HepG2 (cell line): Measurements from ENCODE around the gene ICE2. TPM values are rescaled to one million over a fixed set of nuclear protein-coding genes. Genes with fewer than 3 reads are reported as not detected.
A peak's percentile ranks its signal among the peaks of the same experiment; 100 is the strongest.

ENCODE experiments used
- CBX5 ChIP-seq: sonication (generic); formaldehyde crosslinking; IDR thresholded peaks from 2 replicates; pipeline ENCODE4 v1.4.0; 2020; ENCODE audit warnings: missing genetic modification reagents, borderline replicate concordance
- FOXO1 ChIP-seq: sonication (generic); formaldehyde crosslinking; IDR thresholded peaks from 2 replicates; pipeline ENCODE4 v1.4.0; 2020; ENCODE audit warnings: missing genetic modification reagents
- HMG20B ChIP-seq: conservative IDR thresholded peaks from 2 replicates; pipeline ENCODE4 v1.6.1; 2016; ENCODE audit warnings: missing genetic modification reagents, missing compliant biosample characterization
- KLF15 ChIP-seq: sonication (generic); formaldehyde crosslinking; IDR thresholded peaks from 2 replicates; pipeline ENCODE4 v1.8.1; 2023; ENCODE audit warnings: borderline replicate concordance, mild to moderate bottlenecking, inconsistent platforms, missing genetic modification reagents, mixed read lengths
- MAFG ChIP-seq: sonication (generic); formaldehyde crosslinking; IDR thresholded peaks from 2 replicates; pipeline ENCODE4 v1.5.1; 2020; ENCODE audit warnings: mild to moderate bottlenecking, missing genetic modification reagents
- MATR3 ChIP-seq: sonication (generic); formaldehyde crosslinking; IDR thresholded peaks from 2 replicates; pipeline ENCODE4 v1.4.0; 2020; ENCODE audit warnings: missing genetic modification reagents
- MEIS2 ChIP-seq: sonication (generic); formaldehyde crosslinking; IDR thresholded peaks from 2 replicates; pipeline ENCODE4 v1.9.0; 2021; ENCODE audit warnings: mild to moderate bottlenecking, missing genetic modification reagents
- NFIB ChIP-seq: sonication (generic); formaldehyde crosslinking; IDR thresholded peaks from 2 replicates; pipeline ENCODE4 v1.9.0; 2021; ENCODE audit warnings: missing genetic modification reagents, mild to moderate bottlenecking, borderline replicate concordance
- ZFP37 ChIP-seq: sonication (generic); formaldehyde crosslinking; IDR thresholded peaks from 2 replicates; pipeline ENCODE4 v1.4.0; 2020; ENCODE audit warnings: missing genetic modification reagents, borderline replicate concordance
- ZNF33A ChIP-seq: sonication (generic); formaldehyde crosslinking; IDR thresholded peaks from 2 replicates; pipeline ENCODE4 v1.5.1; 2020; ENCODE audit warnings: missing genetic modification reagents, mild to moderate bottlenecking, moderate library complexity, borderline replicate concordance
- ZNF350 ChIP-seq: sonication (generic); formaldehyde crosslinking; IDR thresholded peaks from 2 replicates; pipeline ENCODE4 v1.4.0; 2020; ENCODE audit warnings: mild to moderate bottlenecking, low read depth, missing genetic modification reagents, borderline replicate concordance
- ZNF451 ChIP-seq: sonication (generic); formaldehyde crosslinking; IDR thresholded peaks from 2 replicates; pipeline ENCODE4 v1.5.0; 2020; ENCODE audit warnings: mild to moderate bottlenecking, missing genetic modification reagents
- ZNF788 ChIP-seq: sonication (generic); formaldehyde crosslinking; IDR thresholded peaks from 2 replicates; pipeline ENCODE4 v1.5.0; 2020; ENCODE audit warnings: mild to moderate bottlenecking, missing genetic modification reagents, borderline replicate concordance
- polyA plus RNA-seq, 8 experiments: library from polyadenylated mRNA; depleted of rRNA in 3 of 8; stranded (reverse) in 7 of 8; unstranded in 1 of 8; fragments of >200 nt; fragmentation: Illumina TruSeq in 4 of 8; extraction: Trizol in 4 of 8; gene quantifications; 2 replicates each; pipeline versions ENCODE4 v1.2.1 to v1.2.3, GENCODE V29; 2011 to 2016; ENCODE audit warnings: low read depth in 4 of 8, missing spikeins in 1 of 8, mixed read lengths in 1 of 8; ENCODE audit not compliant: insufficient read depth in 1 of 8
- total RNA-seq, 5 experiments: library from RNA; depleted of rRNA; stranded (reverse); fragments of >200 nt; fragmentation: Illumina TruSeq; extraction: Trizol; gene quantifications; 2 replicates each; pipeline ENCODE4 v1.2.3, GENCODE V29; 2016; ENCODE audit warnings: low read depth in 1 of 5
- TF ChIP-seq, protein P1 (sequence below): sonication (generic); formaldehyde crosslinking; IDR thresholded peaks from 2 replicates; pipeline ENCODE4 v1.8.1; 2023; ENCODE audit warnings: mild to moderate bottlenecking, missing genetic modification reagents
- TF ChIP-seq, protein P2 (sequence below): sonication (generic); formaldehyde crosslinking; IDR thresholded peaks from 2 replicates; pipeline ENCODE4 v1.8.1; 2023; ENCODE audit warnings: missing genetic modification reagents, inconsistent platforms, borderline replicate concordance
- TF ChIP-seq, protein P3 (sequence below): sonication (generic); formaldehyde crosslinking; IDR thresholded peaks from 2 replicates; pipeline ENCODE4 v1.4.0; 2020; ENCODE audit warnings: missing genetic modification reagents; ENCODE audit errors: not compliant biosample characterization
- TF ChIP-seq, protein P4 (sequence below): IDR thresholded peaks from 2 replicates; pipeline ENCODE4 v1.4.0; 2020; ENCODE audit warnings: mild to moderate bottlenecking, missing genetic modification reagents
- TF ChIP-seq, protein P5 (sequence below): sonication (generic); formaldehyde crosslinking; IDR thresholded peaks from 2 replicates; pipeline ENCODE4 v1.4.0; 2020; ENCODE audit warnings: mild to moderate bottlenecking, missing genetic modification reagents

ICE2 gene
- total and polyA plus RNA-seq, 2 of the 13 experiments (the other 11 are each of a cell fraction or from before 2014, with no cell fraction given), result 24.8 to 26.4 TPM

DNA sequence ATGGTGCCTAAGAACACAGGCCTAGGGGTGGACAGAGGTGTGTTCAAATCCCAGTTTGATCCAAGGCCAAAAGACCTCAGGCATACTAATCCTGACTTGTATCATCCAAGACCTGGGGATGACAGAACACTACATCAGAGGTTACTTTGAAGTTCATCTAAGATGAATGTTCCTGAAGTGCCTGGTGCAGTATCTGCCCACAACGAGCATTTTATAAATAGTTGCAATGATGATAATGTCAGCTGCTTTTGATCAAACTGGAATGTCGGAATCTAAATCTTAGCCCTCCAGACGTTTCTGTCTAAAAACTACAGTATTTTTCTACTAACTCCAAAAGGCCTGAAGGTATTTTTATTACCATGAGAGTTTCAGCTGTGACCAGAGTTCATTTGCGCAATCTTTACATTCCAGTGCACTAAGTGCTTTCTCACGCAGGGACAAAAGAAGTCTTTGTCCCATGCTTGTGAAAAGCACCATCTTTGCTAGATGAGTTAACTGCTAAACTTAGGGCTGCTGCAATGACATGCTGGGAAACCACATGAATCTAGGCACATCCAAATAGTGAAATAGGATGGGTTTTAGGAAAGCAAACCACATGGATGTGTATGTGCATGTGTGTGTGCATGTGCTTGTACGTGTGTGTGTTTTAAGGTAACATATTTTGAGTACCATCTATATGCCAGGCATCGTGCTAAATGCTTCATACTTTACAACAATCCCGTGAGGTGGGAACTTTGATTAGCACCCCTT lies 99.2 kb downstream of the ICE2 start (continued):
- TF ChIP-seq, protein P1, sequence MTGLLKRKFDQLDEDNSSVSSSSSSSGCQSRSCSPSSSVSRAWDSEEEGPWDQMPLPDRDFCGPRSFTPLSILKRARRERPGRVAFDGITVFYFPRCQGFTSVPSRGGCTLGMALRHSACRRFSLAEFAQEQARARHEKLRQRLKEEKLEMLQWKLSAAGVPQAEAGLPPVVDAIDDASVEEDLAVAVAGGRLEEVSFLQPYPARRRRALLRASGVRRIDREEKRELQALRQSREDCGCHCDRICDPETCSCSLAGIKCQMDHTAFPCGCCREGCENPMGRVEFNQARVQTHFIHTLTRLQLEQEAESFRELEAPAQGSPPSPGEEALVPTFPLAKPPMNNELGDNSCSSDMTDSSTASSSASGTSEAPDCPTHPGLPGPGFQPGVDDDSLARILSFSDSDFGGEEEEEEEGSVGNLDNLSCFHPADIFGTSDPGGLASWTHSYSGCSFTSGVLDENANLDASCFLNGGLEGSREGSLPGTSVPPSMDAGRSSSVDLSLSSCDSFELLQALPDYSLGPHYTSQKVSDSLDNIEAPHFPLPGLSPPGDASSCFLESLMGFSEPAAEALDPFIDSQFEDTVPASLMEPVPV (CRISPR knock-in tag), result 0 out of 2 replicates have a peak, but pooled peaks have one; percentile 4
- TF ChIP-seq ZNF451 (CRISPR knock-in tag) (no peak), HMG20B (CRISPR knock-in tag) (peak; percentile 75), ZNF350 (no peak), KLF15 (CRISPR knock-in tag) (no peak; the same call in 1 of the 2 replicates), ZFP37 (CRISPR knock-in tag) (no peak), MEIS2 (CRISPR knock-in tag) (peak; percentile 54; the same call in 1 of the 2 replicates), MATR3 (CRISPR knock-in tag) (no peak), ZNF788 (CRISPR knock-in tag) (no peak; the same call in 1 of the 2 replicates), CBX5 (peak; percentile 78; the same call in 1 of the 2 replicates), FOXO1 (CRISPR knock-in tag) (peak; percentile 68; the same call in 1 of the 2 replicates), NFIB (CRISPR knock-in tag) (no peak), MAFG (CRISPR knock-in tag) (no peak), ZNF33A (CRISPR knock-in tag) (no peak)
- TF ChIP-seq, protein P2, sequence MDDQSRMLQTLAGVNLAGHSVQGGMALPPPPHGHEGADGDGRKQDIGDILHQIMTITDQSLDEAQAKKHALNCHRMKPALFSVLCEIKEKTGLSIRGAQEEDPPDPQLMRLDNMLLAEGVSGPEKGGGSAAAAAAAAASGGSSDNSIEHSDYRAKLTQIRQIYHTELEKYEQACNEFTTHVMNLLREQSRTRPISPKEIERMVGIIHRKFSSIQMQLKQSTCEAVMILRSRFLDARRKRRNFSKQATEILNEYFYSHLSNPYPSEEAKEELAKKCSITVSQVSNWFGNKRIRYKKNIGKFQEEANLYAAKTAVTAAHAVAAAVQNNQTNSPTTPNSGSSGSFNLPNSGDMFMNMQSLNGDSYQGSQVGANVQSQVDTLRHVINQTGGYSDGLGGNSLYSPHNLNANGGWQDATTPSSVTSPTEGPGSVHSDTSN (CRISPR knock-in tag), result no peak
- TF ChIP-seq, protein P3, sequence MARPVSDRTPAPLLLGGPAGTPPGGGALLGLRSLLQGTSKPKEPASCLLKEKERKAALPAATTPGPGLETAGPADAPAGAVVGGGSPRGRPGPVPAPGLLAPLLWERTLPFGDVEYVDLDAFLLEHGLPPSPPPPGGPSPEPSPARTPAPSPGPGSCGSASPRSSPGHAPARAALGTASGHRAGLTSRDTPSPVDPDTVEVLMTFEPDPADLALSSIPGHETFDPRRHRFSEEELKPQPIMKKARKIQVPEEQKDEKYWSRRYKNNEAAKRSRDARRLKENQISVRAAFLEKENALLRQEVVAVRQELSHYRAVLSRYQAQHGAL (CRISPR knock-in tag), result no peak
- TF ChIP-seq, protein P4, sequence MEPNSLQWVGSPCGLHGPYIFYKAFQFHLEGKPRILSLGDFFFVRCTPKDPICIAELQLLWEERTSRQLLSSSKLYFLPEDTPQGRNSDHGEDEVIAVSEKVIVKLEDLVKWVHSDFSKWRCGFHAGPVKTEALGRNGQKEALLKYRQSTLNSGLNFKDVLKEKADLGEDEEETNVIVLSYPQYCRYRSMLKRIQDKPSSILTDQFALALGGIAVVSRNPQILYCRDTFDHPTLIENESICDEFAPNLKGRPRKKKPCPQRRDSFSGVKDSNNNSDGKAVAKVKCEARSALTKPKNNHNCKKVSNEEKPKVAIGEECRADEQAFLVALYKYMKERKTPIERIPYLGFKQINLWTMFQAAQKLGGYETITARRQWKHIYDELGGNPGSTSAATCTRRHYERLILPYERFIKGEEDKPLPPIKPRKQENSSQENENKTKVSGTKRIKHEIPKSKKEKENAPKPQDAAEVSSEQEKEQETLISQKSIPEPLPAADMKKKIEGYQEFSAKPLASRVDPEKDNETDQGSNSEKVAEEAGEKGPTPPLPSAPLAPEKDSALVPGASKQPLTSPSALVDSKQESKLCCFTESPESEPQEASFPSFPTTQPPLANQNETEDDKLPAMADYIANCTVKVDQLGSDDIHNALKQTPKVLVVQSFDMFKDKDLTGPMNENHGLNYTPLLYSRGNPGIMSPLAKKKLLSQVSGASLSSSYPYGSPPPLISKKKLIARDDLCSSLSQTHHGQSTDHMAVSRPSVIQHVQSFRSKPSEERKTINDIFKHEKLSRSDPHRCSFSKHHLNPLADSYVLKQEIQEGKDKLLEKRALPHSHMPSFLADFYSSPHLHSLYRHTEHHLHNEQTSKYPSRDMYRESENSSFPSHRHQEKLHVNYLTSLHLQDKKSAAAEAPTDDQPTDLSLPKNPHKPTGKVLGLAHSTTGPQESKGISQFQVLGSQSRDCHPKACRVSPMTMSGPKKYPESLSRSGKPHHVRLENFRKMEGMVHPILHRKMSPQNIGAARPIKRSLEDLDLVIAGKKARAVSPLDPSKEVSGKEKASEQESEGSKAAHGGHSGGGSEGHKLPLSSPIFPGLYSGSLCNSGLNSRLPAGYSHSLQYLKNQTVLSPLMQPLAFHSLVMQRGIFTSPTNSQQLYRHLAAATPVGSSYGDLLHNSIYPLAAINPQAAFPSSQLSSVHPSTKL (CRISPR knock-in tag), result peak; percentile 96
- TF ChIP-seq, protein P5, sequence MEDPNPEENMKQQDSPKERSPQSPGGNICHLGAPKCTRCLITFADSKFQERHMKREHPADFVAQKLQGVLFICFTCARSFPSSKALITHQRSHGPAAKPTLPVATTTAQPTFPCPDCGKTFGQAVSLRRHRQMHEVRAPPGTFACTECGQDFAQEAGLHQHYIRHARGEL (CRISPR knock-in tag), result no peak
